C4-2B (cell line): ENCODE data around the gene PILRA.

Experiments
- CTCF ChIP-seq: fragments of 450-650 bp; conservative IDR thresholded peaks from 2 replicates; pipeline ENCODE4 v1.5.1; 2017; ENCODE audit warnings: mild to moderate bottlenecking
- ZFX ChIP-seq: fragments of 450-650 bp; IDR thresholded peaks from 2 replicates; pipeline ENCODE4 v1.6.1; 2017

- TF ChIP-seq CTCF (no peak), ZFX (no peak)
Measured at GRCh38 chr7:100433592-100434296, 60.5 kb downstream of the PILRA start.
